GM11168 (cell line): Measurements from ENCODE around the gene TSPAN31.
"Not testable (repeated sequence)": the region's sequence is repeated elsewhere in the genome, so short reads cannot be mapped to it uniquely, and the experiment has no call there.

Source experiments
- in situ Hi-C: fragments of 300-500 bp; cut with MboI; formaldehyde crosslinking; loops from one replicate; pipeline ENCODE4 v1.12.0; 2022; ENCODE audit warnings: low sequenced_read_pairs; ENCODE audit not compliant: unreplicated experiment

TSPAN31 gene

GRCh38 chr12:57721846-57722608, 22.8 kb upstream of the TSPAN31 start:
- in situ Hi-C loops = not testable (repeated sequence)

GRCh38 chr12:57722716-57723629, 21.9 kb upstream of the TSPAN31 start:
- in situ Hi-C loops = no loop called here

- in situ Hi-C loops = no loop called here
These were observed 21.2 kb upstream of the TSPAN31 start for GRCh38 chr12:57723630-57723962.

DNA sequence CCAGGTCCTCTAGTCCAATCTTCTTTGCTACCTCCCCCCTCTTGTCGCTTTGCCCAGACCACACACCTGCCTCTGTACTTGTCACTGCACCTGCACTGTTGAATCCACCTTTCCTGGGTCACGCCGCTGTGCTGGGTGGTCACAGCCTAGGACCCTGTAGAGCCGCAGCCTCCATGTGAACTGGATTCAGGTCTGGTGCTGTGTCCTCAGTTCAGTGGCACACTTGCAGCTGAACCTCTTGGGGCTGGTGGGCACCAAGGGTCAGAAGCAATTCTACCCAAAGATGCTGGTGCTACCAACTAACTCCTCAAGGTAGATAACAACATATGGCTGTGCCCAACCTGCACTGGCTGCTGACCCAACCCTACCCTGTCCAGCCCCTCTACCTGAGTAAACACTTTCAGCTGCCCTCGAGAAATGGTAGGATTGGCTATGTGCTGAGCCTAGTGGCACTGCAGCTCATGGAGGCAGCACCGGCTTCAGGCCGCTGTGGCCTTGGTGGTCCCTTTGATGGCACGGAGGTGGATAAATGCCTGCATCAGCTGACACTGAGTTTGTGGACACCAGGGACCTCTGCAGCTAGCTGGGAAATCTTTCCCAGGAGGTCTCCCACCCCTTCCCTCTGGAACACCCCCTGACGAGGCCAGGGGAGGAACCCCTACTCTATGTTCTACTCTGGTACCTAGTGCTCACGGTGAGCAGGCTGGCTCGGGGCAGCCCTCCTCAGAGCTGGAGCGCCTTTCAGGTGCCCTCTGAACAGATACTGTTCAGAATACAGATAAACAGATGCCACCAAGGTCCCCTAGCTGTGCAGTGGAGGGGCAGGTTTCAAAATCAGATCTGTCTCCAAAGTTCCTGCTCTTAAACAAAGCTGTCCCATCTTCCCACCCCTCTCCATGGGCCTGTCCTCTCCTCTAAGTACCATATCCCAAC, 20.6 kb upstream of the TSPAN31 start:
- in situ Hi-C loops = no loop called here

DNA sequence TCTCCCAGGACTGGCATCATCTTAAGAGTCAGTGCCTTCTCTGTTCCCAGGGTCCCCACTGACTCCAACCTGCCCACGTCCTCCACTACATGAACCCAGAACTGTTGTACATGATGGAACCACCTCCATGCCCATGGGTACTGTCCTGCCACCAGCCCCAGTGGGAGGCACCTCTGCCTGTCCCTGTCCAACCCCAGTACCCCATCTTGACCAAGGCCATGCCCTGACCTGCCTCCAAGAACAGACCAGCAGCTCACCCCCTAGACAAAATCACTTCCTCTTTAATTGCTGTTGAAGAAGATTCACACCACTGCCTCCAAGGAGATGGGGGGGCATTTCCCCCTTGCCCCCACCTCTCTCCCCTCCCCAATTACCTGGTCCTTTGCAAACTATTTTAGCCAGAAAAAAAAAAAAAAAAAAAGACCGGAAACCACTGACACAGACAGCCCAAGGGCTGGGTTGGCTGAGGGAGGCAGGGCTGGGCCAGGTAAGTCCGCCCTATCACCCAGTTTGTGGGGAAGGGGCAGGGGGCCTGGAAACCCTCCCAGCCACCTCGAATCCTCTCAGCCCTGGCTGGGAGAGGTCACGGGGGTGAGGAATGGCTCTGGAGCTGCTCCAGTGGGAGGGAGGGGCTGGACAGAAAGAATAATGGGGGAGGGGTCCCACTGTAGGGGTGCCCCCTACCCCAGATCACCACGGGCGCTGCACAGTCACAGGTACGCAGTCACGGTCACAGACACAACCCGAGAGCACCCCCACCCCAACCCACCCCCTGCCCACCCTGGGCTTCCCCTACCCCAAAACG, 19.7 kb upstream of the TSPAN31 start:
- in situ Hi-C loops = no loop called here

GRCh38 chr12:57725851-57726150, 19.0 kb upstream of the TSPAN31 start:
- in situ Hi-C loops = no loop called here

- in situ Hi-C loops = no loop called here
These were observed 18.5 kb upstream of the TSPAN31 start for GRCh38 chr12:57726151-57726883.

DNA sequence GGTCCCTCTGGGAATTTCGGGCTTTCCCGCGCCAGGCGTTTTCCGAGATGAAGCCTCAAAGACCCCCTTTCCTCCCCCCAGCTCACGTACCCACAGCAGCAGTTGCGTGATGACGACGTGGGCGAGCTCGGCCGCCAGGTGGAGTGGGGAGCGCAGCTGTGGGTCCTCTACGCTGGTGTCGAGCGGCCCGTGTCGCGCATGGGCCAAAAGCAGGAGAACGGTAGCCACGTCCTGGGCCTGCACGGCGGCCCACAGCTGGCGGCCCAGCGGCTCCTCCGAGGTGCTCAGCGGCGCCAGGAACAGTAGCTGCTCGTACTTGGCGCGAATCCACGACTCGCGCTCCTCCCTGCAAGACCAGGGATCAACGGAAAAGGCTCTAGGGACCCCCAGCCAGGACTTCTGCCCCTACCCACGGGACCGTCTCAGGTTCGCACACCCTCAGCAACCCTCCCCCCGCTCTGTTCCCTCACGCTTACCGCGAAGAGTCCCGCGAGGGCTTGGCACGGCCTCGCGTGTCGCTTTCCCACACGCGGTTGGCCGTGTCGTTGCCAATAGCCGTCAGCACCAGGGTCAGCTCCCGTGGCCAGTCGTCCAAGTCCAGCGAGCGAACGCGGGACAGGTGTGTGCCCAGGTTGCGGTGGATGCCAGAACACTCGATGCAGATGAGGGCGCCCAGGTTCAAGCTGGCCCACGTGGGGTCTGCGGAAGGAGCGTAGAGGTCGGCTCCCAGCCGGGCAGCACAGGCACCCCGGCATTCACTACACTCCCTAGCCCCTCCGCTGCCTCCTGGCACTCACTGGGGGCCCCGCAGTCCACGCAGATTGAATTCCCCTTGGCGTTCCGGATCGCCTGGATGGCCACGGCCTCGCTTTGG, 17.7 kb upstream of the TSPAN31 start:
- in situ Hi-C loops = no loop called here

GRCh38 chr12:57727758-57728395, 17.0 kb upstream of the TSPAN31 start:
- in situ Hi-C loops = no loop called here

- in situ Hi-C loops = no loop called here
These were observed 15.5 kb upstream of the TSPAN31 start for GRCh38 chr12:57729321-57729844.

DNA sequence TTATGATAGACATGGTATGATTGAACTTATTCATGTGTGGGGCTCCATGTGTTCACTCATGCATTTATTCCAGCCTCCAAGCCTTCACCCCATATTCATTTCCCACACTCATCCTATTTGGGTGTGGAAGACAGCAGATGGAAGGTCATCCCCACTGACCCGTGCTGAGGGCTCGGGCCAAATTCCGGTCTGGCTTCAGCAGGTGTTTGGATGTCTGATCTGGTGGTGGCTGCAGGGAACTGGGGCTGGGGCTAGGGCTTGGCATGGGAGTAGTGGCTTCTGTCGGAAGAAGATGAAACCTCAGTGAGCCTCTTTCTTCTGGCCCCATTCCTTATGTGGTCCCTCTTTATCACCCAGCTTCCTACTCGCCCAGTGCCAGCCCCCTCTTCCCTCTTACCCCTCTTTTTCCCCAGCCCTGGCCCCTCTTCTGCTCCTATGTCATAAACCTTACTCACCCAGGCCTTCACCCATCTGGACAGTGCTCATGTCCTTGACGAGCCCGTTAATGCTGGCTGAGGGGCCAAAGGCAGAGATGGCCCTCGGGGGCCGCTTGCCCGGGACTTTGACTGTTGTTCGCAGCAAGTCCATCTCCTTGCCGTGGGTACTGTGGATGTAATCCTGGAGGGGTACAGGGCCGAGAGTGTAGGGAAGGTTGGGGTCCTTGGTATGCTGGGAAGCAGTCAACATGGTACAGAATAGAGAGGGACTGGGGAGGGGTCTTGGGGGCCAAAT, 14.3 kb upstream of the TSPAN31 start:
- in situ Hi-C loops = no loop called here

GRCh38 chr12:57731411-57732080, 13.3 kb upstream of the TSPAN31 start:
- in situ Hi-C loops = no loop called here

DNA sequence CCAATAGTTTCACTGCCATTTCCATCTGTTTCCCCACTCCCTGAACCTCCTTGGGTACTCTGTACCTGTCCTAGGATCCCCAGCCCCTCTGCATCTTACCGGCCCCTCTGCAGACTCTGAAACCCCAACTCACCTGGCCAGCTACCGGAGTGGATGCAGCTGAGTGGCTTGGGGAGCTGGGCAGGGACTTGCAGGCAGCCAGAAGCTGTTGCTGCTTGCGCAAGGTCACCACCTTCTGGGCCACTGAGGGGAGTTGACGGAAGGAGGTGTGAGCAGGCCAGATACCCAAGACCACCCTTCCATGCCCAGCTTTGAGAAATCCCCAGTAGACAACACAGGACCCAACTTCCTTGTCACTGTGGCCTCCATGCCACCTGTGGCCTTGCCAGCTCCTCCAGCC, 12.6 kb upstream of the TSPAN31 start:
- in situ Hi-C loops = no loop called here

GRCh38 chr12:57732726-57733593, 11.9 kb upstream of the TSPAN31 start:
- in situ Hi-C loops = no loop called here

DNA sequence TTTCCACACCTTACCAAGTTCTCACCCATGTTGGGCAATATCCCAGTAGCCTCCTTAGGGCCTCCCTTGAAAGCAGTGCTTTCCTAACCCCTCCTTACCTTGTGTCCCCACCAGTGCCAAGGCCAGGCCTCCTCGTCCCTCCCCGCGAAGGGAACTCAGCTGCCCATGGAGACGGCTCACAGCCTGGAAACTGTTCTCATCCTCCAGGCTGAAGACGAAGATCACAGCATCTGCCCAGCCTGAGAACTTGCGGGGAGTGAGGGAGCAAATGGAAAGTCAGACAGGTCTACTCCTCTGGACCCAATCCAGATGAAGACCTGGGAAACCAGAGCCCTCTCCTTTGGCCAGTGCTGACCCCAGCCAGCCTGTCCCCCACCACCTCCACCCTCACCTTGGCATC, 10.9 kb upstream of the TSPAN31 start:
- in situ Hi-C loops = no loop called here
